LNCAP (cell line): ENCODE results near the gene WFS1.

ENCODE experiments used
- CTCF ChIP-seq: fragments of 450-650 bp; IDR thresholded peaks from 2 replicates; pipeline ENCODE4 v1.5.1; 2017; ENCODE audit warnings: mild to moderate bottlenecking

WFS1 gene

GRCh38 chr4:6281436-6282313, 12.0 kb downstream of the WFS1 start:
- TF ChIP-seq CTCF, result no peak

DNA sequence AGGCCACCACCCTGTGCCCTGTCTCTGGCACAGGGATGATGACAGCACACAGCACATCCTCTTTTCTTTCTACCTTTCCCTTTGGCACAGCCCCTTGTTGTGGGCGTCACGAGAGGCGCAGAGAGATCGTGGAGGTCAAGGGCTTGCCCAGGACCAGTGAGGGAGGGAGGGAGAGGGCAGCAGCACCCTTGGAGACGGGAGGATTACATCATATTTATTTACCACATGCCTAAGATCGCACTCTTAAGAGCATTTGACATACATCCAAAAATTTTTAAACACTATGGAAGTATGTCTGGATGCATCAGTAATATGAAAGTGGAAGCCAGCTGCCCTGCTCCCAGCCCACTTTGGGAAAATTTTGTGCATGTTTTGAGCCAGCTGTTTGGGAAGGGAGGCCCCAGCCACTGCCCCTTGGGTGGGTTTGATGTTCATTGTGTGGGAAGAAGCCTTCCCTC, 12.7 kb downstream of the WFS1 start:
- no peak for TF ChIP-seq CTCF

DNA sequence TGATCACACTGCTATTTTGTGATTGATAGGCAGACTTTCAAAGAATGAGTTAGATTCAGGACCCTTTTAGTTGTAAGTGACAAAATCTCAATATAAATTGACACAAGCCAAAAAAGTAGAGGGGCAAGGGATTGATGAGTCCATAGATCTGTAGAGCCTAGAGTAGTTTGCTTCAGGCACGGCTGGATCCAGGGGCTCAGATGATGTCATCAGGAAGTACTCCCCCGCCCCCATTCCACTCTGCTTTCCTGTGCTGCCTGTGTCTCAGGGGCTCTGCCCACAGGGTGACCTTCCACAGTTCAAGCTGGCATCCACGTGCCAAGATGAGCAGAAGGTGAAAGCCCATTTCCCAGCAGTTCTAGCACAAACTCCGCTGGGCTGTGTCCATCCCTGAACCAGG, 13.6 kb downstream of the WFS1 start:
- no peak for TF ChIP-seq CTCF

- TF ChIP-seq CTCF, result no peak
These were observed 17.6 kb downstream of the WFS1 start for GRCh38 chr4:6287017-6287788.

GRCh38 chr4:6288342-6288741, 18.7 kb downstream of the WFS1 start:
- no peak for TF ChIP-seq CTCF

GRCh38 chr4:6288871-6289270, 19.2 kb downstream of the WFS1 start:
- no peak for TF ChIP-seq CTCF

GRCh38 chr4:6290256-6290655, 20.6 kb downstream of the WFS1 start:
- TF ChIP-seq CTCF, result no peak
